ENCODE data around the gene HYI.
A peak's percentile ranks its signal among the peaks of the same experiment; 100 is the strongest.
"Not testable (repeated sequence)": the region's sequence is repeated elsewhere in the genome, so short reads cannot be mapped to it uniquely, and the experiment has no call there.

The HYI gene, protein sequence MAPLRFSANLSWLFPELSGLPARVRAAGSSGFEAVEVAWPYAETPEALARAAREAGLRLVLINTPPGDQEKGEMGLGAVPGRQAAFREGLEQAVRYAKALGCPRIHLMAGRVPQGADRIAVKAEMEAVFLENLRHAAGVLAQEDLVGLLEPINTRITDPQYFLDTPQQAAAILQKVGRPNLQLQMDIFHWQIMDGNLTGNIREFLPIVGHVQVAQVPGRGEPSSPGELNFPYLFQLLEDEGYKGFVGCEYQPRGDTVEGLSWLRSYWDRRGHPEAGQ

DNA sequence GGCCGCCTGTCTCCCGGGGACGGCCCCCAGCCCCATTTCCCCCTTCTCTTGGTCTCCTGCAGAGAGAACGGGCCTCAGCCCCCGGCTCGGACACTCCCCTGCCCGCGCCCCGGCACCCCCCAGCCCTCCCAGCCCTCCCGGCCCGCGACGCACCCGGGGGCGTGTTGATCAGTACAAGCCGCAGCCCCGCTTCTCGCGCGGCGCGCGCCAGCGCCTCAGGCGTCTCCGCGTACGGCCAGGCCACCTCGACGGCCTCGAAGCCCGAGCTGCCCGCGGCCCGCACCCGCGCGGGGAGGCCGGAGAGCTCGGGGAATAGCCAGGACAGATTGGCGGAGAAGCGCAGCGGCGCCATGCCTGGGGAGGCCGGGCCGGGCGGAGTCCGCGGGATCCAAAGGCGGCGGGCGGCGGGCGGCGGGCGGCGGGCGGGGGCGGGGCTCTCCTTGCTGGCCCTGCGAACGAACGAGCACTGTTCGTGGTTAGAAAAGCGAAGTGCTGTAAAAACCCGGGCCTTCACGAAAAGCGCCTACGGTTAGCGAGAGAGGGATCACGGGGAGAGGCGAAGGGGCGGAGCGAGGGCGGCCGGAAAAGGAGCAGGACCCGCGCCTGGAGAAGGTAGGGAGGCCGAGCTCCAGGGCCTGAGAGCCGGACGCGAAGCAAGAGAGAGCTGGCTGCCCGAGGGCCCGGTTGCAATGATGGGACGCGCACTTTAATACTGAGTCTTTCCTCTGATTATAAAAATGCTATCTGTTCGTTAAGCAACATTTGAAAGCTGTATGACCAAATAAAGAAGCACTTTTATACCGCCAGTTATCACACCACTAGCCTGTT is at the start of gene HYI:
HYI (minus strand) TSS at position 490 of the 828 bp plus-strand sequence; CDS start at position 352, 138 bp downstream.
- peak; percentile 66 to 81 for DNase-seq

DNA sequence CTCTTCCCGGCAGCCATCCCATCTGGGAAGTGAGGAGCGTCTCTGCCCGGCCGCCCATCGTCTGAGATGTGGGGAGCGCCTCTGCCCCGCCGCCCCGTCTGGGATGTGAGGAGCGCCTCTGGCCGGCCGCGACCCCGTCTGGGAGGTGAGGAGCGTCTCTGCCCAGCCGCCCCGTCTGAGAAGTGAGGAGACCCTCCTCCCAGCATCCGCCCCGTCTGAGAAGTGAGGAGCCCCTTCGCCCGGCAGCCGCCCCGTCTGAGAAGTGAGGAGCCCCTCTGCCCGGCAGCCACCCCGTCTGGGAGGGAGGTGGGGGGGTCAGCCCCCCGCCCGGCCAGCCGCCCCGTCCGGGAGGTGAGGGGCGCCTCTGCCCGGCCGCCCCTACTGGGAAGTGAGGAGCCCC is 48.1 kb upstream of the HYI start:
- DNase-seq, result not testable (repeated sequence)

DNA sequence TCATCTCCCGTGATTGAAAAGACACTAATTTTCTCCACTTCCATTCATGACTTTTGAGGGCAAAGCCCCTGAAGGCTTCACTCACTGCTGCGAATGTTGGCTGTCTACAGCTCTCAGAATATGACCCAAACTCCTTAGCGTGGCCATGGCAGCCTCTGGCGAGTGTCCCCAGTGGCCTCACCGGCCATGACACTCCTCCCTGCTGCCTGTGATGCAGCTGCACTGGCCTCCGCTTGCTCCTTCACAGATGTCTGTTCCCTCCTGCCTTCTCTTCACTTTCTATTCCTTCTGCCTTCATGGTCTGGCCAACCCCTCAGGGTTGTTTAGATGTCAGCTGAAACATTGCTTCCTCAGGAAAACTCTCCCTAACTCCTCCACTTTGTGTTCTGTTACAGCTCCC is 46.2 kb upstream of the HYI start:
- DNase-seq, result no peak

DNA sequence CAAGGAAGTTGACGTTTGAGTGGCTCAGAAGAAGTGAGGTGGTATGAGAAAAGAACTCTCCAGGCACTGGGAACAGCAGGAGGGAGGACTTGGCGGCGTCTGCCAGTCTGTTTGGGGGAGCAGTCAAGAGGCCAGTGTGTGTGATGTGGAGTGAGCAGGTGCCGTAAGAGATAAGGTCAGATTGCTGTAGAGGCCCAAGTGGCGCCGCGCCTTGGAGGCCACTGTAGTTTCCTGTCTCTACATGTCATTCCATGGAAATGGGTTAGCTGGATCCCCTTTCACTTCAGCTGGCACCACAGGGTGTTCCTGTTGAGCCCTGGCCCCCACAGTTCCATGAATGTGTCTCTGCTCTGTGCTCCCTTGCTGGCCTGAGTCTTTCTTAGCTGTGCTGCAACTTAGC is 41.5 kb upstream of the HYI start:
- no peak for DNase-seq

DNA sequence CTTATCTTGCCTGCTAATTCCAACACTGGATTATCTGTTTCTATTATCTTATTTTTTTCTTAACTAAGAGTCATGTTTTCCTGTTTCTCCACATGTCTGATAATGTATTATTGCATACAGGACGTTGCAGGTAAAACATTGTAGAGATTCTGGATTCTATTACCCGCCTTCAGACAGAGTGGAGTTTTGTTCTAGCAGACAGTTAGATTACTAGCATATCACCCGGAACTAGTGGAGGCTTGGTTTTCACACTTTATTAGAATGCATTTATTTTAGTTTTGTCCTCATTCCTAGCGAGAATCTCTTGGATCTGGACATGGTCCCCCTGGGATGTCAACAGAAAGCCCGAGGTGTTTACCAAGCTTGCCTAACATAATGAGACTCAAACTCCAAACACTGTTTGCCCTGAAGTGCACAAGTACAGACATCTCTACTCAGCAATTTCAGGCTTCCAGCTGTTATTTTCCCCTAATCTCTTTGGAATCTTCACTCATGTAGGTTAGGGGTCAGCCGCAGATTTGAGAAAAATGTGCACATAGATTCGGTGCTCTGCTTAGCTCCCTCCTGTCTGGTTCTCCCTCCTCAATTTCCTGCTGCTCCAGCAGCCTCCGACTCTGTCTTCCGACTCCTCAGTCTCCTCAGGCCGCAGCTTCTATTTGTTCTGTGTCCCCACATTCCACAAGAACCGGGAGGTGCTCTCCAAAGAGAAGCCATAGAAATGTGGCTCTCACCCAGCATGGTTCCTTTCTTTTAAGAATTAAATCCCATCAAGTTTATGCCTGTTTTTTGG is 40.1 kb upstream of the HYI start:
- no peak for DNase-seq

DNA sequence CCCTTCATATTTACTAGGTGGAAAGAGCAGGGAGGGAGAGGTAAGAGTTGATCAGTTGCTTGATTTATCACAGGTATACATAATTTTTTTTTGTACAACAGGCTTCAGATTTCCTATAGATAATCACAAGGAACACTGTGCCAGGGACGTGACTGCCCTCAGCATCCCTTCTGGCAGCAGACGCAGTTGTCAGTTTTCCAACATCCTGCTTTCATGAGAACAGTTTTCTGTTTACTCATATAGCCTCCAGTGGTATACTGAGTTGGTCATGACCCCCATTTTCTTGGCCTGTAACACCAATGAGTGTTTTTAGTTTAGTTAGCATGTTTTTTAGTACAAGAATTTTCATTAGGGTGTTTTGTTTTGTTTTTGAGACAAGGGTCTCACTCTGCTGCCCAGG is 39.1 kb upstream of the HYI start:
- DNase-seq, result no peak

DNA sequence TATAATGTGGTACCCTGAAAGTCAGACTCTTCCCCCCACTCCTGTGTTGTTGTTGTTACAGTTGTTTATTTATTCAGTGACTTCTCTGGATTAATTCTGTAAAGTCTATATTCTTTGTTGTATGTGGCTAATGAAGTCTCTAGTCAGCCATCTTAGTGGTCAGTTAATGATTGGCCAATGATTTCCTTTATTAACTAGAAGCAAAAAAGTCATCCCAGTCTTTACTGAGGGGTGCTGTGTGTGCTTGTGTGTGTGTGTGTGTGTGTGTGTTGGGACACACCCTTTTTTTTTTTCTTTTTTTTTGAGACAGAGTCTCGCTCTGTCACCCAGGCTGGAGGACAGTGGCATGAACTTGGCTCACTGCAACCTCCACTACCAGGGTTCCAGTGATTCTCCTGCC is 37.3 kb upstream of the HYI start:
- DNase-seq, result no peak

DNA sequence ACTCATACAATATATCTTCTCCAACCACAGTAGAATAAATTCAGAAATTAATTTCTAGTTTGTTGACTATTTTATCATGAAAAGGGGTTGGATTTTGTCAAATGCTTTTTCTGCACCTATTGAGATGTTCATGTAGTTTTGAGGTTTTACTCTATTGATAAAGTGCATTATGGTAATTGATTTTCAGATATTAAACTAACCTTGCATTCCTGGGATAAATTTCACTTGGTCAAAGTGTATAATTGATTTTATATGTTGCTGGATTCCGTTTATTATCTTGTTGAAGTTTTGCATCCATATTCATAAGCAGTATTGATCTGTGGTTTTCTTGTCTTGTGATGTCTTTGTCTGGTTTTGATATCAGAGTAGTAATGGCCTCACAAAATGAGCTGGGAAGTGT is 34.4 kb upstream of the HYI start:
- no peak for DNase-seq

DNA sequence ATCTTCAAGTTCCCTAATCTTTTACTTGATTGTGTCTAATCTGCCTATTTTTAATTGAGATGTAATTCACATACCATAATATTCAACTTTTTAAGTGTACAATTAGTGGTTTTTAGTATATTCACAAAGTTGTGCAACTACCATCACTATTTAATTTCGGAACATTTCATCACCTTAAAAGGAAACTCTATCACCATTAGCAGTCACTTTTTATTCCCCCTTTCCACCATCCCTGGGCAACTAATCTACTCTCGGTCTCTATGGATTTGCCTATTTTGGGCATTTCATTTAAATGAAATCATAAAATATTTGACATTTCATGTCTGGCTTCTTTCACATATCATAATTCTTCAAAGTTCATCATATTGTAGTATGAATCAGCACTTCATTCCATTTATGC is 30.6 kb upstream of the HYI start:
- no peak for DNase-seq

DNA sequence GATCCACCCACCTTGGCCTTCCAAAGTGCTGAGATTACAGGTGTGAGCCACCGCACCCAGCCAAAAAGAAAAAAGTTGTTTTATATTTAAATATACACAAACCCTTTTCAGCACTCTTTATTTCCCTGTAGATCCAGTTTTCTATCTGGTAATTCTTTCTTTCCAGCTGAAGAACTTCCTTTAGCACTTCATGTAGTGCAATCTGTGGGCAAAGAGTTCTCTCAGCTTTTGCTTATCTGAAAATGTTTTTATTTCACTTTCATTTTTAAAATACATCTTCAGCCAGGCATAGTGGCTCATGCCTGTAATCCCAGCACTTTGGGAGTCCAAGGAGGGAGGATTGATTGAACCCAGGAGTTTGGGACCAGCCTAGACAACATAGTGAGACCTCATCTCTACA is 28.5 kb upstream of the HYI start:
- no peak for DNase-seq

DNA sequence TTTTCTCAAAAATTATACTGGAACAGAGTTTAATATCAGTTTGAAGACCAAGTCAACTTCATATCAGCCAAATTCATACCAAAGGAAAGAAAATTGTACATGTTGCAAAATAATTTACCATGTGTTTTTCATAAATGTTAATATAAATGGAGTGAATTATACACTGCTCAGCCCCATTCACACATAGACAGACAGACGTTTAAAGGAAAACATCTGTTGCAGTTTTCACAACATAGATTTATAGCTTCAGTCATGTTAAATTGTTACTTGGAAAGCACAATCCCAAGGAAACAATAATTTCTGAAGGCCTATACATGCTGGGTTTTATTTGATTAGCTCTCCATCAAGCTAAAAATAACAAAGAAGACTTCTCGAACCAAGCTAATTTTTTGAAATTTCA is 27.8 kb upstream of the HYI start:
- DNase-seq, result no peak

DNA sequence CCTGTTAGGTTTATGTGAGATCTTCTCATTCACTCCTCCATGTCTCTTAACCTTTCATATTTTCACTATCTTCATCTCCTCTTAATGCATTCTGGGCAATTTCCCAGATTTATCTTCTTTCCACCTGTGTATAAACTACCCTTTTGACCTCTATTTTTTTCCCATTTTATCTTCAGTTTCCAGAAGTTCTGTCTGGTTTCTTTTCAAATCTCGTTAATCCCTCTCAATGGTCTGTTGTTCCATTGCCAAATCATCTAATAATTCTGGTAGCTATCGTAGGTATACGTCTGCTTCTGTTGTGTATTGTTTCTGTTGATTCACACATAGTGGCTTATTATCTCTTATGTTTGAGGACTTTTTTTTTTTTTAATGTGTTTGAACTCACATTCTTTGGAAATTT is 25.7 kb upstream of the HYI start:
- DNase-seq, result no peak

DNA sequence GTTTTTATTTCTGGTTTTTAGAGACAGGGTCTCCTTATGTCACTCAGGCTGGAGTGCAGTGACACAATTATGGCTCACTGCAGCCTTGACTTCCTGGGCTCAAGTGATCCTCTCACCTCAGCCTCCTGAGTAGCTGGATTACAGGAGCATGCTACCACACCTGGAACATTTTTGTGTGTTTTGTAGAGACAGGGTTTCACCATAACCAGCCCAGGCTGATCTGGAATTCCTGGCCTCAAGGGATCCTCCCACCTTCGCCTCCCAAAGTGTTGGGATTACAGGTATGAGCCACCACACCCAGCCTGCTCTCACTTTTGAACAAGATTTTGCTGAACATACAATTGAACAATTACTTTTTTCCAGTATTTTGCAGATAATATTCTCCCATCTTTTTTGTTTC is 24.0 kb upstream of the HYI start:
- no peak for DNase-seq

DNA sequence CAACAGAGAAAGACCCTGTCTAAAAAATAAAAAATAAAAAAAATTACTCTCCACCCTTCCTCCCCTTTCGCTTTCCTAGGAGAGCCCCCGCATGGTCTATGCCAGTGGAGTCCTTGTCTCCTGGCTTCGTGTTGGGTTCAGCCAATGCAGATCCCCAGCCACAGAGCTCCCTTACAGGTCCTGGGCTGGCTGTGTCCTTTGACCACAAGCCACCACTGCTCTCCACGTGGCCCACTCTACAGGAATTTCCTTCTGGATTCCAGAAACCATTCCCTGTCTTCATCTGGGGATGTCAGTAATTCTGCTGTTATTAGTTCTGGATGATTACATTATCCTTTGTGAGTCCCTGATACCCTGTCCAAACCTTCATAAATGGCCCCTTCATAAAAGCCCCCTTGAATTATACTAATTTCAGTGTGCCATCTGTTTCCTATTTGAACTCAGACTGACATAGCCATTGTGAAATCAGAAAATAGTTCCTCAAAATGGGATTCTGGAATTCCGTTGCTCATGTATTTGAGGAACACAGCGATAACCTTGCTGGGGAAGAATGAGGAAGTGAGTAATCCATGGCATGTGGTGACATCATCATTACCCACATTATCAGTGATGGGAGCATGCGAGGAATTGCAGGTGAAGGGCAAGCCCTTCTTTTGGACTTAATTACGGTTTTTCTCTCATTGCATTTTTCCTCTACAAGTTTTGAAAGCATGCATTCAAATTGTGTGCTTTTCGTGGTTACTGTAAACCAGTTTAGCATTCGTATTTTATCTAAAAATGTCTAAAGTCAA is 22.1 kb upstream of the HYI start:
- DNase-seq, result not testable (repeated sequence)

DNA sequence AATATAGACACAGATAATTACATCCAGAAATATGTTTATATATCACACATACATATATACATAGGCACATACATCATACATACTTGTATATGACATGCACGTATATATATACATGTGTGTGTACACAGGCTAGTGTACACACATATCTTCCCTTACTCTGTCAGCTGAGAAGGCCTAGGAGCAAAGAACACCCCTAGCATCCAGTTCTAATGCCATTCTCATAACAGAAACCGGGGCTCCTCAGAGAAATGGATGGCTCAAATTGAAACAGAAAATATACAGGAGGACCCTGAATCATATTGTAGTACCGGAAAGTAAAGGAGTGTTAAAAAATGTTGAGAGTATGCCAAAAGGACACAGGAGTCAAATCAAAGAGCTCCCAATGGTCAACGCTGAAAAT is 19.7 kb upstream of the HYI start:
- no peak for DNase-seq

DNA sequence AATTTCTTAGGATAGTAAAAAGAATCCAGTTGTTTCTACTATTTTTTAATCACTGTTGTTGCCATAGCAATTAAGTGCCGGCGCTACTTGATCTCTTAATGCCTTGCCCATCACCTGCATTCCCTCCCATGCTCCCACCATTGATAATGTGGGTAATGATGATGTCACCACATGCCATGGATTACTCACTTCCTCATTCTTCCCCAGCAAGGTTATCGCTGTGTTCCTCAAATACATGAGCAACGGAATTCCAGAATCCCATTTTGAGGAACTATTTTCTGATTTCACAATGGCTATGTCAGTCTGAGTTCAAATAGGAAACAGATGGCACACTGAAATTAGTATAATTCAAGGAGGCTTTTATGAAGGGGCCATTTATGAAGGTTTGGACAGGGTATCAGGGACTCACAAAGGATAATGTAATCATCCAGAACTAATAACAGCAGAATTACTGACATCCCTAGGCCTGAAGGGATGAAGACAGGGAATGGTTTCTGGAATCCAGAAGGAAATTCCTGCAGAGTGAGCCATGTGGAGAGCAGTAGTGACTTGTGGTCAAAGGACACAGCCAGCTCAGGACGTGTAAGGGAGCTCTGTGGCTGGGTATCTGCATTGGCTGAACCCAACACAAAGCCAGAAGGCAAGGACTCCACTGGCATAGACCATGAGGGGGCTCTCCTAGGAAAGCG is 18.9 kb upstream of the HYI start:
- DNase-seq, result not testable (repeated sequence)

DNA sequence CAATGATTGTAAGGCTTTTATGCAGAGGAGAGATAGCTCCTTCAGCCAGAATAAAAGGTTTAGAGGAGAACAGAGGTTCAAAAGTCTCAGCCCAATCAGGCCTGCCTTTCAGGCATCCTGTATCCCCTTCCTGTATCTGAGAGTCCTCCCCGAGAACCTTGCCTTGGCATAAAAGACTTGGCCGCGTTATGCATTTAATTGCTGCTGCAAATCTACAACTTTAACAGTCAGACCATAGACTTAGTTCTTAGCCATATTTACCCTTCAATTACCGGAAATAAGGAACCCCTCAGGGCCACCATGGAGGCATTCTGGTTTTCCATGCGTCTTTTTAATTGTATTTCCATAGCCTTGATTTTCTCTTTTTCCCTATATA is 18.3 kb upstream of the HYI start:
- no peak for DNase-seq

DNA sequence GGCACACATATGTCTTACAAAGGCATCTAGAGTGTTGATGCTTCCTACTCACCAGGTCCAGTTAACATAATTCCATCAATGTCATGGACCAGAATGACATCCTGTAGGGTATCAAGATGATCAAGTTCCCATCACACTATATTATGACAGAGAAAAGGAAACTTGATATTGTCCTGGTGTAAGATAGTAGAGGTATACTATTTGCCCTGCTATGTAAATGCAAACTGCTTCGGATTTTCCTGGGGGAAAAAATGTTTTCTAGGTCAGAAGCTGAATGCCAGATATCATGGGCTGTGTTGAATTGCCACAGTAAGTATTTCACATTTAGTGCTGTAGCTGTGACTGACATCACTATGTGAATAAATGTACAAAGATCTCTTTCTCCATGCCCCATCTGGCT is 16.2 kb upstream of the HYI start:
- no peak for DNase-seq

DNA sequence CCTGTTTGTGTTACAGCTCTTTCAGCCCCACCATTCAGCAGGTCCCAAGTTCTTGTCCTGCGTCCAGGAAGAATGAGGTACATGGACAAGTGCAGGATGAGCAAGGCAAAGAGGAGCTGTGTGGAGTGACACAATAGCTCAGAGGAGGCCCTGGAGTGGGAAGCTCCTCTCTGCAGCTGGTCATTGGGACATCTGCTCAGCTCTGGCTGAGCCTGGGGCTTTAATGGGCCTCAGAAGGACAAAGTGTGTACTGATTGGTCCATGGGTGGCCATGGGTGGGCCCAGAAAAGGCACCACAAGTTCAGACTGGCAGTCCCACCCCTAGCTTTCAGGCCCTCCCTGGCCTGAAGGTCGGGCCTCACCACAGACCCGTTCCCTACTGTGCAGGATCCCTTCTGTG is 14.7 kb upstream of the HYI start:
- no peak for DNase-seq

DNA sequence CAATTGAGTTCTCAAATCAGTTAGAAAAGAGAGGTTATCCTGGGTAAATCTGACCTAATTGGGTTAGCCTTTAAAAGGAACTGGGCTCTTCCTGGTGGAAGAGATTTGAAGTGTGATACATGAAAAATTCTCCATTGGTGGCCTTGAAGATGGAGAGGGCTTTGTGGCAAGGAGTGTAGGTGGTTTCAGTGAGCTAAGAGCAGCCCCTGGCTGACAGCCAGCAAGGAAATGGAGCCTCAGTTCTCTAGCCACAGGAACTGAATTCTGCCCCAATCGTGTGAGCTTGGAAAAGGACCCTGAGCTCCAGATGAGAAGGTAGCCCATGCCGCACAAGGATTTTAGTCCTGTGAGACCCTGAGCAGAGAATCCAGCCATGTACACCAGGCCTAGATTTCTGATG is 12.7 kb upstream of the HYI start:
- DNase-seq, result no peak

DNA sequence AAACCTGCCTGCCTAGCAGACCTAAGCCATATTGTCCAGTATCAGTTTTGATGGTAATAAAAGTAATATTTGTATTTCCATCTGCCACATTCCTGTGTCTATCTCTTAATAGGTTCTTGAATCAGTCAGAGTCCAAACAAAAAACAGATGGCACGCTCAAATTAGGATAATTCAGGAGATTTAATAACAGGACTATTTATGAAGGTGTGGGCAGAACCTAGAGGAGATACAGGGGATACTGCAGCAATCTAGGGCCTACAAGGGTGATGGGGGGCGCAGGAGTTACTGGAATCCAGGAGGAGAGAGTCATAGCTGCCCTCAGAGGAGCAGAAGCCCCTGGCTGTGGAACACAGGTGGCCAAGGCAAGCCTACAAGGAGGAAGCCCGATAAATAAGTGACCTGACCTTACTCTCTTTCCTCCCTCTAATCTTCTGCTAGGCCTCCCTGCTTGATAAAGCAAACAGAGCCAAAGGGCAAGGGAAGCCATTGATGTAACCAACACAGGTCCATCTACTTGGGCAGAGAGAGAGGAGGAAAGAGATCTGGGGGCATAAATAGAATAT is 11.9 kb upstream of the HYI start:
- no peak for DNase-seq
